Mesenchymal stem cell (in vitro differentiated cells and primary cell): ENCODE results near the gene MAPK1.
A peak's percentile ranks its signal among the peaks of the same experiment; 100 is the strongest.
"Not testable (repeated sequence)": the region's sequence is repeated elsewhere in the genome, so short reads cannot be mapped to it uniquely, and the experiment has no call there.

ENCODE experiments used
- DNase-seq: peaks from one replicate; pipeline ENCODE4 v3.0.0-alpha.2; 2013
- H2AFZ ChIP-seq: one replicate; pipeline ENCODE4 v1.6.1; 2013; ENCODE audit warnings: low read depth, mild to moderate bottlenecking, control low read depth, inconsistent platforms, low read length, moderate library complexity
- H2AK5ac ChIP-seq: 2 replicates; pipeline ENCODE4 v1.6.1; 2013; ENCODE audit warnings: low read length, moderate library complexity, mild to moderate bottlenecking, inconsistent platforms; ENCODE audit not compliant: severe bottlenecking
- H2BK120ac ChIP-seq: one replicate; pipeline ENCODE4 v1.6.1; 2013; ENCODE audit warnings: low read depth, mild to moderate bottlenecking, inconsistent platforms, low read length, moderate library complexity
- H2BK12ac ChIP-seq, 2 experiments: one replicate each; pipeline ENCODE4 v1.6.1; 2013; ENCODE audit warnings: inconsistent platforms in 2 of 2, low read length in 2 of 2, mild to moderate bottlenecking in 2 of 2, moderate library complexity in 2 of 2, control low read depth in 1 of 2
- H2BK15ac ChIP-seq: one replicate; pipeline ENCODE4 v1.6.1; 2013; ENCODE audit warnings: mild to moderate bottlenecking, low read depth, inconsistent platforms; ENCODE audit not compliant: poor library complexity, severe bottlenecking
- H2BK5ac ChIP-seq: 2 replicates; pipeline ENCODE4 v1.6.1; 2013; ENCODE audit warnings: low read depth, mild to moderate bottlenecking, low read length, control low read depth, inconsistent platforms; ENCODE audit not compliant: poor library complexity, severe bottlenecking
- H3K14ac ChIP-seq, 2 experiments: one replicate each; pipeline ENCODE4 v1.6.1; 2013; ENCODE audit warnings: inconsistent platforms in 2 of 2, low read length in 2 of 2, control low read depth in 1 of 2, mild to moderate bottlenecking in 1 of 2, moderate library complexity in 1 of 2
- H3K18ac ChIP-seq, 2 experiments: one replicate each; pipeline ENCODE4 v1.6.1; 2013; ENCODE audit warnings: inconsistent platforms in 2 of 2, low read length in 2 of 2, control low read depth in 1 of 2, low read depth in 1 of 2, mild to moderate bottlenecking in 1 of 2
- H3K23ac ChIP-seq, 2 experiments: one replicate each; pipeline ENCODE4 v1.6.1; 2013; ENCODE audit warnings: inconsistent platforms in 2 of 2, low read length in 2 of 2, mild to moderate bottlenecking in 2 of 2, moderate library complexity in 2 of 2, control low read depth in 1 of 2
- H3K27ac ChIP-seq: 2 replicates; pipeline ENCODE4 v1.5.1; 2013; ENCODE audit warnings: mild to moderate bottlenecking, moderate library complexity, low read length, control low read depth, inconsistent platforms; ENCODE audit not compliant: poor library complexity, severe bottlenecking
- H3K27me3 ChIP-seq, 2 experiments: 2 replicates each; pipeline versions ENCODE4 v1.6.1 to v1.7.0; 2013; ENCODE audit warnings: low read length in 2 of 2, mild to moderate bottlenecking in 2 of 2, moderate library complexity in 2 of 2, control low read depth in 1 of 2, inconsistent platforms in 1 of 2; ENCODE audit not compliant: control insufficient read depth in 1 of 2, insufficient read depth in 1 of 2
- H3K36me3 ChIP-seq, 2 experiments: 2 replicates each; pipeline versions ENCODE4 v1.6.1 to v1.7.0; 2013; ENCODE audit warnings: low read length in 2 of 2, control low read depth in 1 of 2, inconsistent platforms in 1 of 2, low read depth in 1 of 2, mild to moderate bottlenecking in 1 of 2; ENCODE audit not compliant: insufficient read depth in 2 of 2, control insufficient read depth in 1 of 2
- H3K4ac ChIP-seq, 2 experiments: one replicate each; pipeline ENCODE4 v1.6.1; 2013; ENCODE audit warnings: inconsistent platforms in 2 of 2, low read length in 2 of 2, mild to moderate bottlenecking in 2 of 2, moderate library complexity in 2 of 2, control low read depth in 1 of 2, low read depth in 1 of 2
- H3K4me1 ChIP-seq: 2 replicates; pipeline ENCODE4 v1.6.1; 2013; ENCODE audit warnings: low read depth, low read length, control low read depth; ENCODE audit not compliant: control insufficient read depth, insufficient read depth
- H3K4me2 ChIP-seq: 2 replicates; pipeline ENCODE4 v1.6.1; 2013; ENCODE audit warnings: low read length, mild to moderate bottlenecking, inconsistent platforms; ENCODE audit not compliant: poor library complexity, severe bottlenecking
- H3K4me3 ChIP-seq, 2 experiments: 2 replicates each; pipeline versions ENCODE4 v1.5.1 to v1.7.0; 2013; ENCODE audit warnings: low read length in 2 of 2, mild to moderate bottlenecking in 2 of 2, control low read depth in 1 of 2, low read depth in 1 of 2; ENCODE audit not compliant: insufficient read depth in 1 of 2
- H3K79me1 ChIP-seq: replicated peaks from 2 replicates; pipeline ENCODE4 v1.6.1; 2013; ENCODE audit warnings: mild to moderate bottlenecking, control low read depth, low read length, inconsistent platforms; ENCODE audit not compliant: poor library complexity, severe bottlenecking
- H3K9ac ChIP-seq: 2 replicates; pipeline ENCODE4 v1.7.0; 2013; ENCODE audit warnings: mild to moderate bottlenecking, low read length, moderate library complexity
- H3K9me3 ChIP-seq: 2 replicates; pipeline ENCODE4 v1.7.0; 2013; ENCODE audit warnings: mild to moderate bottlenecking, low read length; ENCODE audit not compliant: control insufficient read depth
- H4K8ac ChIP-seq: one replicate; pipeline ENCODE4 v1.6.1; 2013; ENCODE audit warnings: inconsistent platforms, mild to moderate bottlenecking, low read length, moderate library complexity
- H4K91ac ChIP-seq: one replicate; pipeline ENCODE4 v1.6.1; 2013; ENCODE audit warnings: mild to moderate bottlenecking, low read length, inconsistent platforms
- WGBS: methylation state at CpG from one replicate; pipeline ENCODE4 v1.1.7; 2013; ENCODE audit warnings: mixed read lengths; 5-methylcytosine and 5-hydroxymethylcytosine counted together

The MAPK1 gene

GRCh38 chr22:21855676-21856075 is 11.8 kb downstream of the MAPK1 start:
- no peak overlapping the region for H2AK5ac ChIP-seq
- H2BK120ac ChIP-seq: no peak overlapping the region
- H2AFZ ChIP-seq: no peak overlapping the region
- peaks cover 2% of the 10 kb centered on the region for H3K79me1 ChIP-seq
- no peak overlapping the region for H3K18ac ChIP-seq
- no peak overlapping the region for H3K9ac ChIP-seq
- no peak overlapping the region for H2BK15ac ChIP-seq
- no peak overlapping the region for H4K8ac ChIP-seq
- no peak overlapping the region for H4K91ac ChIP-seq
- WGBS: 89% methylated on average over 3 of the region's 6 CpGs
- H3K4me2 ChIP-seq: no peak overlapping the region
- no peak overlapping the region for H3K14ac ChIP-seq
- H3K27me3 ChIP-seq: no peaks in the 10 kb centered on the region
- H3K27ac ChIP-seq: no peak overlapping the region
- H3K36me3 ChIP-seq: peaks cover 0 to 3% of the 10 kb centered on the region in 2 experiments
- no peaks in the 10 kb centered on the region for H3K9me3 ChIP-seq
- H2BK12ac ChIP-seq: no peak overlapping the region
- no peak overlapping the region for H3K4me3 ChIP-seq
- H3K4ac ChIP-seq: no peak overlapping the region
- no peak for DNase-seq
- peaks cover 6% of the 10 kb centered on the region for H3K4me1 ChIP-seq
- no peak overlapping the region for H2BK5ac ChIP-seq
- no peak overlapping the region for H3K23ac ChIP-seq

GRCh38 chr22:21850660-21851059 is 16.8 kb downstream of the MAPK1 start:
- H3K27me3 ChIP-seq: no peaks in the 10 kb centered on the region
- H3K14ac ChIP-seq: no peak overlapping the region

GRCh38 chr22:21849489-21849888 is 18.0 kb downstream of the MAPK1 start:
- H2BK15ac ChIP-seq: no peak overlapping the region
- H3K23ac ChIP-seq: no peak overlapping the region
- no peak overlapping the region for H2AFZ ChIP-seq
- H3K27me3 ChIP-seq: no peaks in the 10 kb centered on the region
- no peak overlapping the region for H3K18ac ChIP-seq
- no peak overlapping the region for H2AK5ac ChIP-seq
- no peak overlapping the region for H2BK12ac ChIP-seq
- DNase-seq: peak; percentile 40
- peaks cover 3 to 5% of the 10 kb centered on the region in 2 experiments for H3K36me3 ChIP-seq
- H2BK120ac ChIP-seq: no peak overlapping the region
- H3K14ac ChIP-seq: no peak overlapping the region
- H4K8ac ChIP-seq: no peak overlapping the region
- H3K4me3 ChIP-seq: no peak overlapping the region
- no peak overlapping the region for H3K4me2 ChIP-seq
- no peak overlapping the region for H3K27ac ChIP-seq
- no peak overlapping the region for H4K91ac ChIP-seq
- H3K4ac ChIP-seq: no peak overlapping the region
- no peak overlapping the region for H3K9ac ChIP-seq
- 91% methylated on average over 1 of the region's 1 CpG for WGBS
- peaks cover 4% of the 10 kb centered on the region for H3K4me1 ChIP-seq
- H3K9me3 ChIP-seq: no peaks in the 10 kb centered on the region
- H2BK5ac ChIP-seq: no peak overlapping the region
- peaks cover 2% of the 10 kb centered on the region for H3K79me1 ChIP-seq

More at GRCh38 chr22:21850660-21851059, 16.8 kb downstream of the MAPK1 start:
- Histone ChIP-seq H3K4ac (no peak overlapping the region), H3K4me3 (no peak overlapping the region), H3K23ac (no peak overlapping the region), H3K18ac (no peak overlapping the region), H3K27ac (no peak overlapping the region), H2AFZ (no peak overlapping the region), H2BK15ac (no peak overlapping the region), H3K9me3 (no peaks in the 10 kb centered on the region), H2BK12ac (no peak overlapping the region), H2BK120ac (no peak overlapping the region), H2BK5ac (peak overlapping the region; percentile 31), H3K9ac (no peak overlapping the region), H3K4me1 (peaks cover 4% of the 10 kb centered on the region), H3K79me1 (peaks cover 2% of the 10 kb centered on the region), H3K4me2 (no peak overlapping the region), H4K91ac (no peak overlapping the region), H2AK5ac (no peak overlapping the region), H3K36me3 (peaks cover 3 to 5% of the 10 kb centered on the region in 2 experiments), H4K8ac (no peak overlapping the region)
- DNase-seq: no peak

- not testable (repeated sequence) for H4K8ac ChIP-seq, H3K14ac ChIP-seq, H3K9me3 ChIP-seq, H2BK12ac ChIP-seq, H3K9ac ChIP-seq, H3K4me2 ChIP-seq, H3K27ac ChIP-seq, H3K27me3 ChIP-seq, H2AK5ac ChIP-seq, H3K79me1 ChIP-seq, H2BK120ac ChIP-seq, H3K4me1 ChIP-seq, H2BK5ac ChIP-seq, H2BK15ac ChIP-seq, H3K4ac ChIP-seq, H3K4me3 ChIP-seq, H3K36me3 ChIP-seq, H3K18ac ChIP-seq, H3K23ac ChIP-seq, DNase-seq, H2AFZ ChIP-seq, H4K91ac ChIP-seq
- 77% methylated on average over 3 of the region's 5 CpGs for WGBS
Observed at GRCh38 chr22:21848057-21848456, 19.4 kb downstream of the MAPK1 start.
